ENCODE data around the gene ZNF497. TPM values are rescaled to one million over a fixed set of nuclear protein-coding genes. Genes with fewer than 3 reads are reported as not detected.

The ZNF497 gene
- total and polyA plus RNA-seq, 2 of the 13 experiments (the other 11 are each of a cell fraction or from before 2014, with no cell fraction given): 1.5 to 1.9 TPM

DNA sequence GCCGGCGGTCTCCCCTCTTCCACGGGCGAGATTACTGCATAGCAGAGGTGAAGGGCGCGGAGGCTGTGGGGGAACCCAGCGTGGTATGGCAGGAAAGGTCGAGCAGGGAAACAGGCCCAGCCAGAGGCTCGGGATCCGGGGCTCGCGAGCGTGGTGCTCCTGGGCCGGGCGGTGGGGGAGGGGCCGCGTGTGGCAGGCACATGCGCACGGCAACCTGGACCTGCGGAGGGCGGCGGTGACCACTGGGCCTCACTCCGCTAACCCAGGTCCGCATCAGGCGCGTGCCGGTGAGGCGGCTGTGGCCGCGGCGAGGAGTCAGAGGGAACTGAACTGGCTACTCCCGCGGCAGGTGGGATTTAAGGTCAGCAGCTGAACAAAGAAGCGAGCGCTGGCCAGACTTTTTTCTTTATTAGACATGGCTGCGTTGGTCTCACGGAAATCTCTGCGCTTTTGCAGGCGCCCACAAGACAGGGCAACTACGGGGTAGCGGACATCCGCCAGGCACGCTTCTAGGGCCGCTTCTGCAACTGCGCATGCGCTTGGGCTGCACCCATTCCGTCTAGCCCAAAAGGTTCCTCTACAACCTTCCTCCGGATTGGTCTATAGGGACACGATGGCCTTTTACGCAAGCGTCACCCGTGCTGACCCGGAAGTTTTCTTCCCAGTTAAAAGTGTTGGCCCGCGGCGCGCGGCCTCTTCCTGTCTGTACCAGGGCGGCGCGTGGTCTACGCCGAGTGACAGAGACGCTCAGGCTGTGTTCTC is 24.2 kb upstream of the ZNF497 start, which contains the start of gene RPS5 (continued):
- TF ChIP-seq, protein P1, sequence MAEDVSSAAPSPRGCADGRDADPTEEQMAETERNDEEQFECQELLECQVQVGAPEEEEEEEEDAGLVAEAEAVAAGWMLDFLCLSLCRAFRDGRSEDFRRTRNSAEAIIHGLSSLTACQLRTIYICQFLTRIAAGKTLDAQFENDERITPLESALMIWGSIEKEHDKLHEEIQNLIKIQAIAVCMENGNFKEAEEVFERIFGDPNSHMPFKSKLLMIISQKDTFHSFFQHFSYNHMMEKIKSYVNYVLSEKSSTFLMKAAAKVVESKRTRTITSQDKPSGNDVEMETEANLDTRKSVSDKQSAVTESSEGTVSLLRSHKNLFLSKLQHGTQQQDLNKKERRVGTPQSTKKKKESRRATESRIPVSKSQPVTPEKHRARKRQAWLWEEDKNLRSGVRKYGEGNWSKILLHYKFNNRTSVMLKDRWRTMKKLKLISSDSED (CRISPR knock-in tag; IDR thresholded peaks at IDR 0.05): peak; percentile 84; the same call in 1 of the 2 replicates
- peak; percentile 26; the same call in 1 of the 2 replicates for TF ChIP-seq MAZ (IDR thresholded peaks at IDR 0.05; ENCODE audit: borderline replicate concordance, low read depth, low read length)
- TF ChIP-seq MAZ (CRISPR knock-in tag; IDR thresholded peaks at IDR 0.05; ENCODE audit: low read depth): peak; percentile 37
- peak; percentile 36; the same call in 1 of the 2 replicates for TF ChIP-seq ZNF12 (CRISPR knock-in tag; IDR thresholded peaks at IDR 0.05)
- peak; percentile 83 for TF ChIP-seq ZNF430 (CRISPR knock-in tag; IDR thresholded peaks at IDR 0.05)
- TF ChIP-seq ZFAT (CRISPR knock-in tag; conservative IDR thresholded peaks at IDR 0.05): no peak
- TF ChIP-seq, protein P2, sequence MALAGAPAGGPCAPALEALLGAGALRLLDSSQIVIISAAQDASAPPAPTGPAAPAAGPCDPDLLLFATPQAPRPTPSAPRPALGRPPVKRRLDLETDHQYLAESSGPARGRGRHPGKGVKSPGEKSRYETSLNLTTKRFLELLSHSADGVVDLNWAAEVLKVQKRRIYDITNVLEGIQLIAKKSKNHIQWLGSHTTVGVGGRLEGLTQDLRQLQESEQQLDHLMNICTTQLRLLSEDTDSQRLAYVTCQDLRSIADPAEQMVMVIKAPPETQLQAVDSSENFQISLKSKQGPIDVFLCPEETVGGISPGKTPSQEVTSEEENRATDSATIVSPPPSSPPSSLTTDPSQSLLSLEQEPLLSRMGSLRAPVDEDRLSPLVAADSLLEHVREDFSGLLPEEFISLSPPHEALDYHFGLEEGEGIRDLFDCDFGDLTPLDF (CRISPR knock-in tag; IDR thresholded peaks at IDR 0.05): peak; percentile 60; the same call in 1 of the 2 replicates
- TF ChIP-seq, protein P3, sequence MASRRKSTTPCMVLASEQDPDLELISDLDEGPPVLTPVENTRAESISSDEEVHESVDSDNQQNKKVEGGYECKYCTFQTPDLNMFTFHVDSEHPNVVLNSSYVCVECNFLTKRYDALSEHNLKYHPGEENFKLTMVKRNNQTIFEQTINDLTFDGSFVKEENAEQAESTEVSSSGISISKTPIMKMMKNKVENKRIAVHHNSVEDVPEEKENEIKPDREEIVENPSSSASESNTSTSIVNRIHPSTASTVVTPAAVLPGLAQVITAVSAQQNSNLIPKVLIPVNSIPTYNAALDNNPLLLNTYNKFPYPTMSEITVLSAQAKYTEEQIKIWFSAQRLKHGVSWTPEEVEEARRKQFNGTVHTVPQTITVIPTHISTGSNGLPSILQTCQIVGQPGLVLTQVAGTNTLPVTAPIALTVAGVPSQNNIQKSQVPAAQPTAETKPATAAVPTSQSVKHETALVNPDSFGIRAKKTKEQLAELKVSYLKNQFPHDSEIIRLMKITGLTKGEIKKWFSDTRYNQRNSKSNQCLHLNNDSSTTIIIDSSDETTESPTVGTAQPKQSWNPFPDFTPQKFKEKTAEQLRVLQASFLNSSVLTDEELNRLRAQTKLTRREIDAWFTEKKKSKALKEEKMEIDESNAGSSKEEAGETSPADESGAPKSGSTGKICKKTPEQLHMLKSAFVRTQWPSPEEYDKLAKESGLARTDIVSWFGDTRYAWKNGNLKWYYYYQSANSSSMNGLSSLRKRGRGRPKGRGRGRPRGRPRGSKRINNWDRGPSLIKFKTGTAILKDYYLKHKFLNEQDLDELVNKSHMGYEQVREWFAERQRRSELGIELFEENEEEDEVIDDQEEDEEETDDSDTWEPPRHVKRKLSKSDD (CRISPR knock-in tag; IDR thresholded peaks at IDR 0.05; ENCODE audit: low read depth): no peak
- TF ChIP-seq ZNF124 (CRISPR knock-in tag; IDR thresholded peaks at IDR 0.05): peak; percentile 49; the same call in 1 of the 2 replicates
- TF ChIP-seq FOSL2 (CRISPR knock-in tag; IDR thresholded peaks at IDR 0.05): peak; percentile 32
- no peak; the same call in 1 of the 2 replicates for TF ChIP-seq FOXK2 (IDR thresholded peaks at IDR 0.05)
- peak; percentile 46 for TF ChIP-seq ZMYM4 (CRISPR knock-in tag; IDR thresholded peaks at IDR 0.05)
- 0 out of 2 replicates have a peak, but pooled peaks have one; percentile 3 for TF ChIP-seq SIX1 (CRISPR knock-in tag; IDR thresholded peaks at IDR 0.05; ENCODE audit: borderline replicate concordance)
- TF ChIP-seq MXD4 (CRISPR knock-in tag; IDR thresholded peaks at IDR 0.05): peak; percentile 93
- TF ChIP-seq CEBPB (IDR thresholded peaks at IDR 0.05; ENCODE audit: borderline replicate concordance, low read depth, low read length): peak; percentile 86
- TF ChIP-seq, protein P4, sequence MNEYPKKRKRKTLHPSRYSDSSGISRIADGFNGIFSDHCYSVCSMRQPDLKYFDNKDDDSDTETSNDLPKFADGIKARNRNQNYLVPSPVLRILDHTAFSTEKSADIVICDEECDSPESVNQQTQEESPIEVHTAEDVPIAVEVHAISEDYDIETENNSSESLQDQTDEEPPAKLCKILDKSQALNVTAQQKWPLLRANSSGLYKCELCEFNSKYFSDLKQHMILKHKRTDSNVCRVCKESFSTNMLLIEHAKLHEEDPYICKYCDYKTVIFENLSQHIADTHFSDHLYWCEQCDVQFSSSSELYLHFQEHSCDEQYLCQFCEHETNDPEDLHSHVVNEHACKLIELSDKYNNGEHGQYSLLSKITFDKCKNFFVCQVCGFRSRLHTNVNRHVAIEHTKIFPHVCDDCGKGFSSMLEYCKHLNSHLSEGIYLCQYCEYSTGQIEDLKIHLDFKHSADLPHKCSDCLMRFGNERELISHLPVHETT (CRISPR knock-in tag; conservative IDR thresholded peaks at IDR 0.05): peak; percentile 79; the same call in 1 of the 2 replicates
- no peak for TF ChIP-seq RFX3 (CRISPR knock-in tag; IDR thresholded peaks at IDR 0.05)
- TF ChIP-seq, protein P5, sequence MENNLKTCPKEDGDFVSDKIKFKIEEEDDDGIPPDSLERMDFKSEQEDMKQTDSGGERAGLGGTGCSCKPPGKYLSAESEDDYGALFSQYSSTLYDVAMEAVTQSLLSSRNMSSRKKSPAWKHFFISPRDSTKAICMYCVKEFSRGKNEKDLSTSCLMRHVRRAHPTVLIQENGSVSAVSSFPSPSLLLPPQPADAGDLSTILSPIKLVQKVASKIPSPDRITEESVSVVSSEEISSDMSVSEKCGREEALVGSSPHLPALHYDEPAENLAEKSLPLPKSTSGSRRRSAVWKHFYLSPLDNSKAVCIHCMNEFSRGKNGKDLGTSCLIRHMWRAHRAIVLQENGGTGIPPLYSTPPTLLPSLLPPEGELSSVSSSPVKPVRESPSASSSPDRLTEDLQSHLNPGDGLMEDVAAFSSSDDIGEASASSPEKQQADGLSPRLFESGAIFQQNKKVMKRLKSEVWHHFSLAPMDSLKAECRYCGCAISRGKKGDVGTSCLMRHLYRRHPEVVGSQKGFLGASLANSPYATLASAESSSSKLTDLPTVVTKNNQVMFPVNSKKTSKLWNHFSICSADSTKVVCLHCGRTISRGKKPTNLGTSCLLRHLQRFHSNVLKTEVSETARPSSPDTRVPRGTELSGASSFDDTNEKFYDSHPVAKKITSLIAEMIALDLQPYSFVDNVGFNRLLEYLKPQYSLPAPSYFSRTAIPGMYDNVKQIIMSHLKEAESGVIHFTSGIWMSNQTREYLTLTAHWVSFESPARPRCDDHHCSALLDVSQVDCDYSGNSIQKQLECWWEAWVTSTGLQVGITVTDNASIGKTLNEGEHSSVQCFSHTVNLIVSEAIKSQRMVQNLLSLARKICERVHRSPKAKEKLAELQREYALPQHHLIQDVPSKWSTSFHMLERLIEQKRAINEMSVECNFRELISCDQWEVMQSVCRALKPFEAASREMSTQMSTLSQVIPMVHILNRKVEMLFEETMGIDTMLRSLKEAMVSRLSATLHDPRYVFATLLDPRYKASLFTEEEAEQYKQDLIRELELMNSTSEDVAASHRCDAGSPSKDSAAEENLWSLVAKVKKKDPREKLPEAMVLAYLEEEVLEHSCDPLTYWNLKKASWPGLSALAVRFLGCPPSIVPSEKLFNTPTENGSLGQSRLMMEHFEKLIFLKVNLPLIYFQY (CRISPR knock-in tag; IDR thresholded peaks at IDR 0.05; ENCODE audit: borderline replicate concordance): peak; percentile 40; the same call in 1 of the 2 replicates
- no peak; the same call in none of the 2 replicates for TF ChIP-seq RAD21 (CRISPR knock-in tag; IDR thresholded peaks at IDR 0.05)
